ENCODE data around the gene HOXA5.

DNA sequence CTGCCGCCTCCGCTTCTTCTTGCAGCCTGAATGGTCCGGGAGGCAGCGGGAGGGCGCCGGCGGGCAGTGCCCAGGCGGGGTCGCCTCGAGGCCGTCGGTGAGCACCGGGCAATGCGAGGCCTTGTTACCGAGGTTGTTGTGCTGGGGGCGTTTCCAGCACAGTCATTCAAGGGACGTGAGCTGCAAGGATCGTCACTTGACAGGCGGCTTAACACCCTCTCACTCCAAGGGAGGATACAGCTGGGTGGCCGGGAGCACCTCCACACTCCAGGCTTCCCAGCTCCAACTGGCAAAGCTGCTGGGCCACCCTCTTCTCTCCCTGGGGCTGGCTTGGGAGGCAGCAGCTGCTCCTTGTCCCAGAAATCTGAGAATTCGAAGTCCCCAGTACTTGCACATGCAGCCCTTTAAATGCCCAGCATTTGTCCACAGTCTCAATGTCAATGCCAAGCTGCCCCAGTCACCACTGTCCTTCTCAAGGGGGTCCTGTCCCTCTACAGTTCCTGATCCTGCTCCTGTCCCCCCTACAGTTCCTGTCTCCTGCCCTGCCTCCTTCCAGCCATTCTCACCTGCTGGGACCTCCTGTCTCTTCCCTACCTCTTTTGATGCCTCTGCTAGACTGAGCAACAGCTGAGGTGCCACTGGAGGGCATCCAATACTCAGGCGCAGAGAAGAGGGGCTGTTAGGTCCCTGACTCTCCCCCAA is 46.0 kb upstream of the HOXA5 start:
- TF ChIP-seq, protein P1, sequence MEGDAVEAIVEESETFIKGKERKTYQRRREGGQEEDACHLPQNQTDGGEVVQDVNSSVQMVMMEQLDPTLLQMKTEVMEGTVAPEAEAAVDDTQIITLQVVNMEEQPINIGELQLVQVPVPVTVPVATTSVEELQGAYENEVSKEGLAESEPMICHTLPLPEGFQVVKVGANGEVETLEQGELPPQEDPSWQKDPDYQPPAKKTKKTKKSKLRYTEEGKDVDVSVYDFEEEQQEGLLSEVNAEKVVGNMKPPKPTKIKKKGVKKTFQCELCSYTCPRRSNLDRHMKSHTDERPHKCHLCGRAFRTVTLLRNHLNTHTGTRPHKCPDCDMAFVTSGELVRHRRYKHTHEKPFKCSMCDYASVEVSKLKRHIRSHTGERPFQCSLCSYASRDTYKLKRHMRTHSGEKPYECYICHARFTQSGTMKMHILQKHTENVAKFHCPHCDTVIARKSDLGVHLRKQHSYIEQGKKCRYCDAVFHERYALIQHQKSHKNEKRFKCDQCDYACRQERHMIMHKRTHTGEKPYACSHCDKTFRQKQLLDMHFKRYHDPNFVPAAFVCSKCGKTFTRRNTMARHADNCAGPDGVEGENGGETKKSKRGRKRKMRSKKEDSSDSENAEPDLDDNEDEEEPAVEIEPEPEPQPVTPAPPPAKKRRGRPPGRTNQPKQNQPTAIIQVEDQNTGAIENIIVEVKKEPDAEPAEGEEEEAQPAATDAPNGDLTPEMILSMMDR (IDR thresholded peaks at IDR 0.05; ENCODE audit: low read length), result no peak
- TF ChIP-seq EZH2phosphoT487 (IDR thresholded peaks at IDR 0.05; ENCODE audit: low read length) (no peak), EZH2 (optimal IDR thresholded peaks at IDR 0.05; ENCODE audit: low read depth, low read length) (no peak)

Data from MM.1S (cell line).